Measurements from ENCODE around the gene BICC1. TPM values are rescaled to one million over a fixed set of nuclear protein-coding genes. Genes with fewer than 3 reads are reported as not detected.
A peak's percentile ranks its signal among the peaks of the same experiment; 100 is the strongest.

Gene BICC1
- total and polyA plus RNA-seq, 8 donors = 19.0 to 37.4 (median 23.0) TPM

DNA sequence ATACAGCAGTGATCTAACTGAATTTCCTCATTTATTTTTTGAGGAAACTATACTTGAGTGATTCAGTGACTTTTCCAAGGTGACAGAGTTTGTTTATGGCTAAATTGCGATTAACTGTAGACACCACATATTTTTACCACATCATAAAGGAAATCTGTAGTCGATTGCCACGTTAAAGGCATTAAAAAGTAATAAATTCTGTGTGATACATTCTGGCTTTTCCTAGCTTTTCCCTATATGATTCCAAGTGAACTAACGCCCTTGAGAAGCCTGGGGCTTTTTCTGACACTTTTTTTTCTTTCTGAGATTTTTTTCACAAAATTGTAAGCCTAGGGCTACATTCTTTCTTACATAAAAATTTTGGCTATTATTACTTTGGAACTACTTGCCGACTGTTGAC, 266.9 kb downstream of the BICC1 start:
- FAIRE-seq (no peak), ATAC-seq (no peak), DNase-seq (no peak)
- H3K36me3 ChIP-seq = no peaks in the 10 kb centered on the region
- no peak overlapping the region for H3K27ac ChIP-seq
- no peaks in the 10 kb centered on the region for H3K4me1 ChIP-seq
- intact Hi-C loops (cut with DNase I) = loop anchor here in 1 of 3 donors (5.0 kb wide), 1 partner anchor 723 kb away; no protein-coding TSS in a partner anchor
- 58 to 74% methylated on average over 5 of the region's 5 CpGs for WGBS, 2 donors
- no peaks in the 10 kb centered on the region for H3K27me3 ChIP-seq
- H3K9me3 ChIP-seq = no peaks in the 10 kb centered on the region
- no peak overlapping the region for H3K4me3 ChIP-seq
- TF ChIP-seq, protein P1, sequence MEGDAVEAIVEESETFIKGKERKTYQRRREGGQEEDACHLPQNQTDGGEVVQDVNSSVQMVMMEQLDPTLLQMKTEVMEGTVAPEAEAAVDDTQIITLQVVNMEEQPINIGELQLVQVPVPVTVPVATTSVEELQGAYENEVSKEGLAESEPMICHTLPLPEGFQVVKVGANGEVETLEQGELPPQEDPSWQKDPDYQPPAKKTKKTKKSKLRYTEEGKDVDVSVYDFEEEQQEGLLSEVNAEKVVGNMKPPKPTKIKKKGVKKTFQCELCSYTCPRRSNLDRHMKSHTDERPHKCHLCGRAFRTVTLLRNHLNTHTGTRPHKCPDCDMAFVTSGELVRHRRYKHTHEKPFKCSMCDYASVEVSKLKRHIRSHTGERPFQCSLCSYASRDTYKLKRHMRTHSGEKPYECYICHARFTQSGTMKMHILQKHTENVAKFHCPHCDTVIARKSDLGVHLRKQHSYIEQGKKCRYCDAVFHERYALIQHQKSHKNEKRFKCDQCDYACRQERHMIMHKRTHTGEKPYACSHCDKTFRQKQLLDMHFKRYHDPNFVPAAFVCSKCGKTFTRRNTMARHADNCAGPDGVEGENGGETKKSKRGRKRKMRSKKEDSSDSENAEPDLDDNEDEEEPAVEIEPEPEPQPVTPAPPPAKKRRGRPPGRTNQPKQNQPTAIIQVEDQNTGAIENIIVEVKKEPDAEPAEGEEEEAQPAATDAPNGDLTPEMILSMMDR (IDR thresholded peaks at IDR 0.05) = no peak

DNA sequence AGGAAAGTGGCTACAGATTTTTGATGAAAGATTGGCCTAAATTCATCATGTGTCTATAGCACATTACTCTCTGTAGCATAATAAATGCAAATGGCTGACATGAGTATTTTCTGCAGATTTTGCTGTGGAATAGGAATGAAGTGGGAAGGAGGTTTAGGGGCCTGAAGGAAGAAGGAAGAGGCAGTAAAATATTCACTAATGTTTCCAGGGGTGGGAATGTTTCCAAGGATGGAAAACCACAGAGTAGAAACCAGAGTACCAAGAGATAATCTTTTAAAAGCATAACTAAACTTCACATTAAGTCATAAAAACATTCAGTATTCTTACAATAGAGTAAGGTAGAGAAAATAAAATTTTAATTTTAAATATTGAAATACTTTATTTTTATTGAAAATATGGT, 267.8 kb downstream of the BICC1 start:
- TF ChIP-seq, protein P1 (IDR thresholded peaks at IDR 0.05) = no peak
- no peaks in the 10 kb centered on the region for H3K27me3 ChIP-seq
- H3K36me3 ChIP-seq = no peaks in the 10 kb centered on the region
- no peak for FAIRE-seq
- H3K4me1 ChIP-seq = no peaks in the 10 kb centered on the region
- no peak overlapping the region for H3K4me3 ChIP-seq
- H3K9me3 ChIP-seq = no peaks in the 10 kb centered on the region
- intact Hi-C loops (cut with DNase I) = no loop called here
- no peak overlapping the region for H3K27ac ChIP-seq
- ATAC-seq = no peak
- no peak for DNase-seq

DNA sequence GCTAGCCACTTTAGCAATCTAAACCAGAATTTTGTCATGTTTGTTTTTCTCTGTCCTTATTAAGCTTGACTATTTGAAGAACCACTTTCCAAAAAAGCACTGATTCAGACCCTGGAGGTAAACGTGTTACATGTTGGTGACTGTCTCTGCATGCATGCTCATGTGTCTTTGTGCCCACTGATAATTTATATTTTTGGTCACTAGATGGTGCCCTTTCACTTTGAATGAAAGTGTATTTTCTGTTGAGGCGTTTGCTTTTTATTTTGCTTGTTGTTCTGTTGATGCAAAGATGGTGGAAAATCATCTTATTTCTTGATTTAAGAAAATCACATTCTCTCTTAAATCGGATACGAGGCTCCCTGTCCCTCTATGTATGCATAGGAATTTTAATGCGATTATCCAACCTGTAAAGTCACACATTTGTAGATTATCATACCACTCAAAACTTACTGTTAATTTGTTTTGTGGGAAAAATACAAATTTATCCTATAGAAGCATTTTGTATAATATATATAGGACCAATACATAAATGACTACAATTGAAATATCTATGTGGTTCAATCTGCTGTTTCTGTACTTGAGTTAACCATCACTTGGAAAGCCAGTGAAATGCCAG, 269.3 kb downstream of the BICC1 start:
- peak; percentile 55 to 77 (median 70) for ATAC-seq
- Histone ChIP-seq H3K27me3 (no peaks in the 10 kb centered on the region), H3K4me1 (no peaks in the 10 kb centered on the region), H3K9me3 (no peaks in the 10 kb centered on the region), H3K36me3 (no peaks in the 10 kb centered on the region), H3K4me3 (no peak overlapping the region), H3K27ac (peak overlapping the region in 1 of 4 donors; percentile 20)
- intact Hi-C loops (cut with DNase I) = no loop called here
- TF ChIP-seq, protein P1 (IDR thresholded peaks at IDR 0.05) = peak in 2 of 4 donors; percentile 26 to 52
- DNase-seq = no peak
- 18 to 20% methylated on average over 5 of the region's 5 CpGs for WGBS, 2 donors
- FAIRE-seq = peak; percentile 76

DNA sequence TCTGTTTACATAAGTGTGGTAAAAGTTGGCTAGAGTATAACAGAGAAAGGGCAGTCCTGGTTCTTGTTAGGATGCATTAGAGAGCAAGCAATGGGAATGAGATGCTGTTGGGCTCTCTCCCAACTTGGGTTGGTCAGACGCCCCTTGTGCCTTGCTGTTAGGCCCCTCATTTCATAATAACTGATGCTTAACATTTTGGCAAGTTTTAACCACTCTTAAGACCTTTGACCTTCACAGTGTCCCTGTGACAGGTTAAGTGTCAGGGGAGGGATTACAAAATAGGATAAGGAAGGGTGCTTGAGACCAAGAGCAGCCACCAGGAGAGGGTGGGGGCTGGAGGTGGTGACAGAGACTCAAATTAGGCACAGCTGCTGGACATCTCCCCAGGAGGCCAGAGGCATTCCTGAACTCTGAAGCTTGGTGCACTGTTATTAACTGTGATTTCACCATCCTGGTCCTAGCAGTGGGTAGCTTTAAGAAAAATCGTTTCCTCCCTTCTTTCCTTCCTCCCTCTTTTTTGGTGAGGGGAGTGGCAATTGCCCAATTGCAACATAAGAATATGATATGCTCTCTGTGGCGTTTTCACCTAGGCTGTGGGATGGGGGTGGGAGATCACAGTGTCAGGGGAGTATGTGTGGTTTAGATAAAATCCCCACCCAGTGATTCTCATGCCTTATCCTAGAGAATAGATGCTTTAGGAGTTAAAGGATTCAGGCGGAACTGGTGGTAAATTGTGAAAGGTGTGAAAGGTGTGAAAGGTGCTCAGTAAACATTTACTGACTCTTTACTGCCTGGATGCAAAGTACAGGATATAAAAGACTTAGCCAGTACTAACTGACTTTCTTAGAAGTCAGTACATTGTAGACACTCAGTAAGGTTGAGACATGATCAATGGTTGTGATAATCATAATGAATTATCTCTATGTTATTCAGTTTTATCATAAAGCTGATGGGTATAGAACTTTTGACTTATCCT, 270.5 kb downstream of the BICC1 start:
- no peaks in the 10 kb centered on the region for H3K27me3 ChIP-seq
- WGBS, 2 donors = 29 to 34% methylated on average over 4 of the region's 4 CpGs
- TF ChIP-seq, protein P1 (IDR thresholded peaks at IDR 0.05) = no peak
- no peak for DNase-seq
- no peak overlapping the region for H3K4me3 ChIP-seq
- H3K27ac ChIP-seq = no peak overlapping the region
- no peaks in the 10 kb centered on the region for H3K36me3 ChIP-seq
- H3K9me3 ChIP-seq = no peaks in the 10 kb centered on the region
- FAIRE-seq = no peak
- H3K4me1 ChIP-seq = no peaks in the 10 kb centered on the region
- peak in 3 of 4 donors; percentile 24 to 60 (median 51) for ATAC-seq
- intact Hi-C loops (cut with DNase I) = no loop called here
